HG03045 (cell line): ENCODE measurements around the gene DDA1.
A peak's percentile ranks its signal among the peaks of the same experiment; 100 is the strongest.
"Not testable (repeated sequence)": the region's sequence is repeated elsewhere in the genome, so short reads cannot be mapped to it uniquely, and the experiment has no call there.

ENCODE experiments used
- ATAC-seq: cut with Tn5 transposase; IDR thresholded peaks from one replicate; pipeline ENCODE4 v1.9.1; 2021; ENCODE audit warnings: mild to moderate bottlenecking, moderate library complexity; ENCODE audit not compliant: unreplicated experiment

DDA1 gene

GRCh38 chr19:17309198-17309964, at the start of gene DDA1:
TSS of gene DDA1 (plus strand) at chr19:17309563. CDS start at chr19:17309655, 92 bp downstream.
- ATAC-seq, result peak; percentile 64

GRCh38 chr19:17259934-17260333, 49.4 kb upstream of the DDA1 start:
- ATAC-seq, result no peak

- ATAC-seq, result no peak
Observed at GRCh38 chr19:17260842-17261325, 48.5 kb upstream of the DDA1 start.

- ATAC-seq, result no peak
Observed at GRCh38 chr19:17262557-17262956, 46.8 kb upstream of the DDA1 start.

GRCh38 chr19:17263712-17264640, 45.4 kb upstream of the DDA1 start:
- no peak for ATAC-seq

- ATAC-seq, result no peak
Observed at GRCh38 chr19:17264641-17264979, 44.8 kb upstream of the DDA1 start, which contains the start of gene USHBP1. TSS of gene USHBP1 (minus strand) at chr19:17264745. CDS start at chr19:17264299, 446 bp downstream.

GRCh38 chr19:17266026-17266425, 43.3 kb upstream of the DDA1 start:
- no peak for ATAC-seq

- no peak for ATAC-seq
Observed at GRCh38 chr19:17266589-17266974, 42.8 kb upstream of the DDA1 start.

- ATAC-seq, result peak; percentile 88
Observed at GRCh38 chr19:17266975-17267788, 42.2 kb upstream of the DDA1 start, which contains the start of gene BABAM1. TSS of gene BABAM1 (plus strand) at chr19:17267443. CDS start at chr19:17268807, 1,364 bp downstream.

- ATAC-seq, result no peak
Observed at GRCh38 chr19:17268754-17269153, 40.6 kb upstream of the DDA1 start.

- ATAC-seq, result not testable (repeated sequence)
Observed at GRCh38 chr19:17274892-17275291, 34.5 kb upstream of the DDA1 start.

- ATAC-seq, result no peak
Observed at GRCh38 chr19:17275441-17276175, 33.8 kb upstream of the DDA1 start.

- ATAC-seq, result no peak
Observed at GRCh38 chr19:17279436-17279835, 29.9 kb upstream of the DDA1 start.

- ATAC-seq, result no peak
Observed at GRCh38 chr19:17281391-17282304, 27.7 kb upstream of the DDA1 start, which contains the start of gene ANKLE1. TSS of gene ANKLE1 (plus strand) at chr19:17281901. CDS start at chr19:17281921, 20 bp downstream.

- ATAC-seq, result no peak
Observed at GRCh38 chr19:17282488-17283125, 26.8 kb upstream of the DDA1 start.

- no peak for ATAC-seq
Observed at GRCh38 chr19:17283504-17283996, 25.8 kb upstream of the DDA1 start.

- no peak for ATAC-seq
Observed at GRCh38 chr19:17285415-17286135, 23.8 kb upstream of the DDA1 start.

GRCh38 chr19:17286263-17286662, 23.1 kb upstream of the DDA1 start:
- ATAC-seq, result no peak
